GM13977 (cell line): ENCODE measurements around the gene PTPRCAP.

ENCODE experiments used
- DNase-seq: peaks from one replicate; pipeline ENCODE4 v3.0.0; 2012; ENCODE audit warnings: low spot score
- in situ Hi-C: fragments of 300-500 bp; cut with MboI; formaldehyde crosslinking; loops from one replicate; pipeline ENCODE4 v1.12.0; 2022; ENCODE audit warnings: low sequenced_read_pairs, low pct_unique_long_range_greater_than_20kb, mixed read lengths, inconsistent platforms; ENCODE audit not compliant: unreplicated experiment
- TF ChIP-seq, protein P1 (sequence below): IDR thresholded peaks from 2 replicates; pipeline ENCODE4 v1.5.1; 2012; ENCODE audit warnings: mild to moderate bottlenecking, control low read depth; ENCODE audit not compliant: insufficient read depth; ENCODE audit errors: extremely low read depth, missing control alignments

Gene PTPRCAP

DNA sequence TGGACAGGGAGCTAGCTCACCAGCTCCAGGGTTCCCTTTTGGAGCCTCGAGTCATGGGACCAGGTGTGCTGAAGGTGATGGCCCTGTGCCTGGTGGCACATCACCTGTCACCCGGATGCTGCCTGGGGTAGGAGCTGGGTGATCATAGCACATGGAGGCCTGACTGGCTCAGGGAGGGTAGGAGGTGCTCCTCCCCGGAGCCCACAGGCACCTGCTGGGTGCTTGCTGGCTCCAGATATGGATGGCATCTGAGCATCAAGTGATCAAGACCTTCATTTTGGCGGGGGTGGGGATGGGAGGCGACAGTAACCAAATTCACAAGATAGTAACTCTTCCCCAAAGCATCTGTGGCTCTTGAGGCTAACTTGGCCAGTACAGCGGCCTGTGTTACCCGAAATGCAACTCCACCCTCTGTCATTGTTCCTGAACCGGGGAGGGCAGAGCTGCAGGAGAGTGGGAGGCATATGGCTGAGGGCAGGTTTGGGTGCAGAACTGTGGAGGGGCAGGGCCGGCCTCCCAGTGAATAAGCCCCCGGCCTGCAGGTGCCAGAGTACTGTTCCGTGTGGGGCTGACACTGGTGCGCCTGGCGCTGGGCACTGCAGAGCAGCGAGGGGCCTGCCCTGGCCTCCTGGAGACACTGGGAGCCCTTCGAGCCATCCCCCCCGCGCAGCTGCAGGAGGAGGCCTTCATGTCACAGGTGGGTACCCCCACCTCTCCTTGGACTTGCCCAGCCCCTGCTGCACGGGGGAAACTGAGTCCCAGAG, 28.9 kb downstream of the PTPRCAP start:
- TF ChIP-seq, protein P1, sequence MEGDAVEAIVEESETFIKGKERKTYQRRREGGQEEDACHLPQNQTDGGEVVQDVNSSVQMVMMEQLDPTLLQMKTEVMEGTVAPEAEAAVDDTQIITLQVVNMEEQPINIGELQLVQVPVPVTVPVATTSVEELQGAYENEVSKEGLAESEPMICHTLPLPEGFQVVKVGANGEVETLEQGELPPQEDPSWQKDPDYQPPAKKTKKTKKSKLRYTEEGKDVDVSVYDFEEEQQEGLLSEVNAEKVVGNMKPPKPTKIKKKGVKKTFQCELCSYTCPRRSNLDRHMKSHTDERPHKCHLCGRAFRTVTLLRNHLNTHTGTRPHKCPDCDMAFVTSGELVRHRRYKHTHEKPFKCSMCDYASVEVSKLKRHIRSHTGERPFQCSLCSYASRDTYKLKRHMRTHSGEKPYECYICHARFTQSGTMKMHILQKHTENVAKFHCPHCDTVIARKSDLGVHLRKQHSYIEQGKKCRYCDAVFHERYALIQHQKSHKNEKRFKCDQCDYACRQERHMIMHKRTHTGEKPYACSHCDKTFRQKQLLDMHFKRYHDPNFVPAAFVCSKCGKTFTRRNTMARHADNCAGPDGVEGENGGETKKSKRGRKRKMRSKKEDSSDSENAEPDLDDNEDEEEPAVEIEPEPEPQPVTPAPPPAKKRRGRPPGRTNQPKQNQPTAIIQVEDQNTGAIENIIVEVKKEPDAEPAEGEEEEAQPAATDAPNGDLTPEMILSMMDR, result no peak
- DNase-seq, result no peak
- in situ Hi-C loops, result loop anchor here (10.0 kb wide), 1 partner anchor 56 kb away; the partner anchor contains the start of gene TMEM134

DNA sequence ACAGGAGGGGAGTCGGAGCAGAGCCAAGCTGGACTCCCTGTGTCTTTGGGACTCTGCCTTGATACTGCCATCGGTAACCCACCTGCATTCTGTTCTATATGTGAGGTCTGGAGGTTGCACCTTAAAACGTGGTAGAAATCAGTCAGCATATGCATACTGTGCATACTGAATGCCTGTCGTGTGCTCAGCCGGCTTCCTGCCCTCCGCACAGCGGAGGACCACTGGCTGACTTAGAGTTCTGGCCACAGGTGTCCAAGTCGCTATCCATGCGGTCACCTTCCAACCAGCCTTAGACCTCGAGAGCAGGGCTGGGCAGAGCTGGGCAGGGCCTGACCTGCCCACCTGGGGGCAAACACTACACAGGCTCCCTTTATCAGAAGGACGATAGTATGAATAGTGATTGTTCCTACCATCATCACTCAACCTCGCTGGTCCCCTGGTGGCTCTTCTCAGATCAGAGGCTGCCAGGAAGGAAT, 29.8 kb downstream of the PTPRCAP start:
- DNase-seq, result no peak

DNA sequence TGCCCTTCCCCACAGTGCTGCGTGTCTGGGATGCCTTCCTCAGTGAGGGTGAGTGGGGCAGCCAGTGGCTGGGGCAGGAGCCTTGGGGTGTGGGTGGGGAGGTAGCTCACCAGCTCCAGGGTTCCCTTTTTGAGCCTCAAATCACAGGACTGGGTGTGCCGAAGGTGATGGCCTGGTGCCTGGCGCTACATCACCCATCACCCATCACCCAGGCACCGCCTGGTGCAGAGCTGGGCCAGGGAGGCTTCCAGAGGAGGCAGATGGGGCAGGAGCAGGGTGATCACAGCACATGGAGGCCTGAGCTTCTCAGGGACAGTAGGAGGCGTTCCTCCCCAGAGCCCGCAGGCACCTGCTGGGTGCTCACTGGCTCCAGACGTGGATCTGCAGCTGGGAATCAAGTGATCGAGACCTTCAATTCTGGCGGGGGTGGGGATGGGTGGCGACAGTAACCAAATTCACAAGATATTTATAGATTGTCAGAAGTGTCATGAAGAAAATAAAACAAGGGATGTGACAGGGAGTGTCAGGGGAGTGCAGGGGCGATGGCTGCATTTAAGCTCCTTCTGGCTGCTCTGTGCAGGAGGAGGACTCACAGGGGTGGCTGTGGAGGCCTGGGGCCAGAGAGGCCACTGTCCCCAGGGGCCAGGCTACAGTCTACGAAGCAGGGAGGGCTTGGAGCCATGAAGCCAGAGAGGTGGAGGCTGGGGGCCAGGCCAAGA, 30.4 kb downstream of the PTPRCAP start:
- in situ Hi-C loops, result loop anchor here (10.0 kb wide), 1 partner anchor 58 kb away; the partner anchor contains the start of gene TMEM134
- TF ChIP-seq, protein P1, result no peak
- DNase-seq, result no peak

More for the DNA sequence above, 29.8 kb downstream of the PTPRCAP start:
- TF ChIP-seq, protein P1, result no peak
- in situ Hi-C loops, result loop anchor here (10.0 kb wide), 1 partner anchor 57 kb away; the partner anchor contains the start of gene TMEM134

DNA sequence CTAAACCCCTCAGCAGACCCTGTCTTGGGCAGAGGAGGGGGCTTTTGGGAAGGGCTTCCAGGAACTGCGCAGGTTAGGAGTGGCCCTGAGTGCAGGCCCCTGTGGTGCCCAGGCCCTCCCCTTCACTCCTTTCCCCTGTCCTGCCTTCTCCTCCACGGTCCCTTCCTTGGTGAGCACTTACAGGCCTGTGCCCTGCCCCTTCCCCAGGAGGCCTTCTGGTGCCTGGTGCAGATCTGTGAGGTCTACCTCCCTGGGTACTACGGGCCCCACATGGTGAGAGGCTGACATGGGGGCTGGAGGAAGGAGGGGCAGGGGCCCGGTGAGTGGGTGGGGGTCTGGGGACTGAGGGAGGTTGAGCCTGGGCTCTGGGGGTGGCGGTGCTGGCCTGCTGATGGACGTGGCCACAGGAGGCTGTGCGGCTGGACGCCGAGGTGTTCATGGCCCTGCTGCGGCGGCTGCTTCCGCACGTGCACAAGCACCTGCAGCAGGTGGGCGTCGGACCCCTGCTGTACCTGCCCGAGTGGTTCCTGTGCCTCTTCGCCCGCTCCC, 31.0 kb downstream of the PTPRCAP start:
- no peak for DNase-seq
- TF ChIP-seq, protein P1, result no peak
- in situ Hi-C loops, result loop anchor here (10.0 kb wide), 1 partner anchor 58 kb away; the partner anchor contains the start of gene TMEM134

DNA sequence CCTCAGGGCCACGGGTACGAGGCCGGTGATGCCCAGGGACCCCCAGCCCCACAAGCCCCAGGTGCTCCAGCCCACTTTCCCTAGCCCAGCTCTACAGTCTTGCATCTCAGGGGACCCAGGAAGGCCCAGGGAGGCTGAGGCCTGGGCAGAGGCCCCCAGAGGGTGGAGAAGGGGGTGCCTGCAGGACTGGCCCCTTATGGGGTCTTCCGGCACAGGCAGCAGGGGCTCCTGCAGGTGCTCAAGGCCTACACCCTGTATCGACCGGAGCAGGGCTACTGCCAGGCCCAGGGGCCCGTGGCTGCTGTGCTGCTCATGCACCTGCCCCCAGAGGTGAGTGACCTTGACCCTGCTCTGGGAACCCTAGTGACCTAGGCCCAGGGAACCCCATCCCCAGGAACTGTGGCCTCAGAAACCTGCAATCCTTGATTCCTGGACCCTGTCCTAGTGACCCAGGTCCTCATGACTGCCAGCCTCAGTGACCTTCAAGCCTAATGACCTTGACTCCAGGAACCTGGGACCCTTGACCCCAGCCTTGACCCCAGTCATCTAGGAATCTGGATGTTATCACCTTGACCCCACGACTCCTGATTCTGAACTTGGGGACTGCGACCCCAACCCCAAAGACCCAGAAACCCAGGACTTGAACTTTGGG, 31.7 kb downstream of the PTPRCAP start:
- TF ChIP-seq, protein P1, result no peak
- in situ Hi-C loops, result loop anchor here (10.0 kb wide), 1 partner anchor 59 kb away; the partner anchor contains the start of gene TMEM134
- DNase-seq, result no peak

DNA sequence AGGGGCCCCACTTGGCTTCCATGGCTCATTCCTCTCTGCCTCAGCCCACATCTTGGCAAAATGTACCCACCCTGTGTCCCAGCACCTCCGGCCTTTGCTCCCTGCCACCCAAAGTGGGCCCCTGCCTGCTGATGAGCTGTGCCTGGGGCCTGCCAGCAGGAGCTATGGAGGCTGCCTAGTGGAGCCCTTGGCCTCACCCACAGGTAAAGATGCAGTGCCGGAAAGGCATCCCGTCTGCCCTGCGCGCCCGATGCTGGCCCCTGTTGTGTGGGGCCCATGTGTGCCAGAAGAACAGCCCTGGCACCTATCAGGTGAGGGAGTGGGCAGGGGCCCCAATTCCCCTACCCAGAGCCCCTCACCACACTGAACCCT, 32.3 kb downstream of the PTPRCAP start:
- in situ Hi-C loops, result loop anchor here (10.0 kb wide), 1 partner anchor 60 kb away; the partner anchor contains the start of gene TMEM134
- TF ChIP-seq, protein P1, result no peak
- no peak for DNase-seq
